GM12874 (cell line): ENCODE data around the gene DAO.

Experiments used
- CTCF ChIP-seq: IDR thresholded peaks from 2 replicates; pipeline ENCODE4 v1.5.1; 2011; ENCODE audit warnings: low read depth, mild to moderate bottlenecking, control low read depth, low read length, moderate library complexity; ENCODE audit not compliant: insufficient read depth

DAO gene

GRCh38 chr12:108835860-108836634, 43.8 kb upstream of the DAO start:
- TF ChIP-seq CTCF: no peak

- TF ChIP-seq CTCF: no peak
These were observed 42.7 kb upstream of the DAO start for GRCh38 chr12:108837239-108837638.

- no peak for TF ChIP-seq CTCF
These were observed 42.2 kb upstream of the DAO start for GRCh38 chr12:108837680-108838079.

- TF ChIP-seq CTCF: no peak
These were observed 41.5 kb upstream of the DAO start for GRCh38 chr12:108838194-108839017.

- TF ChIP-seq CTCF: no peak
These were observed 40.6 kb upstream of the DAO start for GRCh38 chr12:108839018-108839889.

GRCh38 chr12:108839890-108840230, 40.0 kb upstream of the DAO start:
- no peak for TF ChIP-seq CTCF
